Activated CD4-positive, alpha-beta T cell treated with anti-CD3 and anti-CD28 coated beads for 36 hours (primary cell): ENCODE data around the gene MICU1. TPM values are rescaled to one million over a fixed set of nuclear protein-coding genes. Genes with fewer than 3 reads are reported as not detected.
"Not testable (repeated sequence)": the region's sequence is repeated elsewhere in the genome, so short reads cannot be mapped to it uniquely, and the experiment has no call there.

Source experiments
- ATAC-seq: fragments of 200-7000 bp; cut with Tn5 transposase; one replicate; pipeline ENCODE4 v1.10.0; 2021; ENCODE audit warnings: mild to moderate bottlenecking, moderate library complexity
- CTCF ChIA-PET: fragments of 350-600 bp; sonication (Branson Sonifier 250); formaldehyde crosslinking; loops from one replicate; lab custom pipeline; 2021; ENCODE audit warnings: antibody characterized with exemption; lab: Charles Lee
- POLR2A ChIA-PET: fragments of 350-600 bp; sonication (Branson Sonifier 250); formaldehyde crosslinking; loops from one replicate; lab custom pipeline; 2021; ENCODE audit warnings: antibody characterized with exemption, inconsistent platforms; lab: Charles Lee
- DNase-seq: peaks from one replicate; pipeline ENCODE4 v3.0.0-alpha.2; 2020
- H3K27ac Mint-ChIP-seq: one replicate; pipeline ENCODE4 v1.8.0; 2021; ENCODE audit warnings: mixed read lengths
- H3K27me3 Mint-ChIP-seq: one replicate; pipeline ENCODE4 v1.8.0; 2021; ENCODE audit warnings: mixed read lengths
- H3K36me3 Mint-ChIP-seq: one replicate; pipeline ENCODE4 v1.8.0; 2021; ENCODE audit warnings: low read depth, mixed read lengths
- H3K4me1 Mint-ChIP-seq: one replicate; pipeline ENCODE4 v1.8.0; 2021; ENCODE audit warnings: mixed read lengths
- H3K4me3 Mint-ChIP-seq: one replicate; pipeline ENCODE4 v1.8.0; 2021; ENCODE audit warnings: mild to moderate bottlenecking, moderate library complexity, mixed read lengths
- H3K9me3 Mint-ChIP-seq: one replicate; pipeline ENCODE4 v1.8.0; 2021; ENCODE audit warnings: low read depth, mixed read lengths
- intact Hi-C, 2 experiments: fragments of 100-400 bp; cut with DNase I in 1 of 2; cut with micrococcal nuclease in 1 of 2; formaldehyde crosslinking; loops; one replicate each; pipeline versions ENCODE4 v1.14.2 to v1.15.1; 2022 to 2024; cut with DNase I, micrococcal nuclease
- total RNA-seq, 2 experiments: library from RNA; stranded (reverse); gene quantifications; one replicate each; pipeline ENCODE4 v1.2.3, GENCODE V29; 2021

MICU1 gene
- total RNA-seq, 2 experiments from 2014 or later = 41.0 to 51.5 TPM

DNA sequence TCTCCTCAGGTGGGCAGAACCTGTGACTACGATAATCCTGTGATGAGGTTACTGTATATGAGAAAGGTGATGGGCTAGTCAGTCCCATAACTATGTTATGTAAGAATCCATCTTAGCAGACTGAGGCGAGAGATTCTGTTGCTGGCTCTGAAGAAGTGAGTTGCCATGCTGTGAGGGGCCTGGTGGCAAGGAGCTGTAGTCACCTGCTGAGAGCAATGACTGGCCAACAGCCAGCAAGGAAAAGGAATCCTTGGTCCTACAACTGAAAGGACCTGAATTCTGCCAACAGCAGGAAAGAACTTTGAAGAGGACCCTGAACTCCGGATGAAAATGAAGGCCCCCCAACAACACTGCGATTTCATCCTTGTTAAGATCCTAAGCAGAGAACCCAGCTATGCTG, 240.2 kb downstream of the MICU1 start:
- intact Hi-C loops = no loop called here

DNA sequence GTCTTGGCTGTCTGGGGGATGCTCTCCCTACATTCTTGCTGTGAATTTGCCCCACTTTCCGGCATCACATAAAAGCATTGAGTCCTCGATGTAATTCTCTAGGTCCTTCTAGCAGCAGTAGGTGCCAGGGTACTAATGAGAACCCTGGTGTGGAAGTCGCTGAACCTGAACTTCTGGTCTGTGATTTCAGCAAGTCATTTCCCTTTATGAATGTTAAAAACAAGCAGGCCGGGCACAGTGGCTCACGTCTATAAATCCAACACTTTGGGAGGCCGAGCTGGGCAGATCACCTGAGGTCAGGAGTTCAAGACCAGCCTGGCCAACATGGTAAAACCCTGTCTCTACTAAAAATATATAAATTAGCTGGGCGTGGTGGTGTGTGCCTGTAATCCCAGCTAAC, 240.9 kb downstream of the MICU1 start:
- ATAC-seq, POLR2A ChIA-PET, H3K36me3 Mint-ChIP-seq, DNase-seq, H3K4me3 Mint-ChIP-seq, H3K27me3 Mint-ChIP-seq, H3K4me1 Mint-ChIP-seq, H3K27ac Mint-ChIP-seq, H3K9me3 Mint-ChIP-seq, CTCF ChIA-PET, intact Hi-C loops: not testable (repeated sequence)

More for the DNA sequence above, 240.2 kb downstream of the MICU1 start:
- Mint-ChIP-seq H3K36me3 (no peaks in the 10 kb centered on the region), H3K4me3 (no peak overlapping the region), H3K9me3 (no peaks in the 10 kb centered on the region), H3K27ac (no peak overlapping the region), H3K4me1 (peaks cover 2% of the 10 kb centered on the region), H3K27me3 (no peaks in the 10 kb centered on the region)
- ATAC-seq = no peak
- POLR2A ChIA-PET = no interaction called here
- CTCF ChIA-PET = no interaction called here
- no peak for DNase-seq

DNA sequence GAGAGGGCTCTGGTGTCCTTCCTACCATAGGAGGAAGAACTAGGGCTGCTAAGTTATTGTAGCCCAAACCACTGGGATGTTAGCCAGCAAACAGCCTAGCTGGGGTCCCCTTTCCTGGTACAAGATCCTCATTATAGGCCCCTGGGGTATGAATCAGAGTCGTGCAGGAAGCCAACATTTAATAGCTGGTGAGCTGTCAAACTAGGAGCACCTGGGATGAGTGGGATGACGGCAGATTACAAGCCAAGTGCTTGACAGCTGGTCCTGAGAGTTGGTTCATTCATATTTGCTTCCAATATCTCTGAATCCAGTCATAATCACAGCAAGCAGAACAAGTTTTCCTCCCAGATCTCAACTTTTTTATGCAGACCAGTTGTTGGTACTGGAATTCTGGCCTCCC, 246.1 kb downstream of the MICU1 start:
- Mint-ChIP-seq H3K27me3 (no peaks in the 10 kb centered on the region), H3K4me1 (peaks cover 5% of the 10 kb centered on the region), H3K9me3 (no peaks in the 10 kb centered on the region), H3K4me3 (no peak overlapping the region), H3K27ac (no peak overlapping the region), H3K36me3 (no peaks in the 10 kb centered on the region)
- POLR2A ChIA-PET = no interaction called here
- CTCF ChIA-PET = no interaction called here
- no peak for DNase-seq
- intact Hi-C loops = no loop called here
- no peak for ATAC-seq

DNA sequence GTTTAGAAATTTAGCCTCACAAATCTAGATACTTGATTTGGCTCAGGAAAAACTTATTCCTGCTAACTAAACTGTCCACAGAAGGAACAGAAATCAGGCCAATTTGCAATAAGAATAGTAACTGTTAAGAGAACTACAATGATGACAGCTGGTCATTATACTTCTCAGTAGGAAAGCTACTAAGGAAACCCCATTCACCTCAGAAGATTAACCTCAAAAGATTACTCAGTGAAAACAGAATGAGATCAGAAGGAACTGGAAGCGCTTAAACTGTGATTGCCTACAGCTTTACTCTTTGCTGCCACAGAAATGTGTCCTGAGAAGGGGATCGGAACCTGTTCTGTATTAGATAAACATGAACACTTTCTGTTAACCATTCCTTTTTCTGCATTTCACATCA, 246.8 kb downstream of the MICU1 start:
- ATAC-seq (no peak), DNase-seq (no peak)
- POLR2A ChIA-PET = no interaction called here
- CTCF ChIA-PET = interaction anchor here (0.6 kb wide), 1 partner anchor 693 kb away, joined by 4 read pairs; no protein-coding TSS in a partner anchor
- H3K36me3 Mint-ChIP-seq = no peaks in the 10 kb centered on the region
- no peaks in the 10 kb centered on the region for H3K9me3 Mint-ChIP-seq
- H3K4me3 Mint-ChIP-seq = no peak overlapping the region
- H3K27me3 Mint-ChIP-seq = no peaks in the 10 kb centered on the region
- H3K4me1 Mint-ChIP-seq = peaks cover 5% of the 10 kb centered on the region
- intact Hi-C loops = no loop called here
- no peak overlapping the region for H3K27ac Mint-ChIP-seq

DNA sequence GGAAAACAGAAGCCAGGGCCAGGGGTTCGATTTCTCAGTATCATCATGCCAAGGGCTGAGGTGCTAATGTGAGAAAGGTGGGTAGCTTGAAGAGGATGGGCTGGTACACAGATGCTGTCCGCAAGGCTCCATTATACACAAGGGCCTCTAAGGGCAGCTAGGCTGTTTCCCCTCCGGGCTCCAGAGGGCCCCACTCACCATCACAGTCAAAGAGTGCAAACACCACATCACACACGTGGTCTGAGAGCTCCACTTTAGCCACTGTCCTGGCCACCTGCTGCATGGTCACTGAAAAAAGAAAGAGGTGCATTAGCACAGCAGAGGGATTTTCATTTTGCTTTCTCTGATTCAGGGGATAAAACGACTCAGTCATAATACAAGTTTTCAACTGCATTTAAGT, 250.3 kb downstream of the MICU1 start:
- POLR2A ChIA-PET = no interaction called here
- intact Hi-C loops = no loop called here
- Mint-ChIP-seq H3K9me3 (no peaks in the 10 kb centered on the region), H3K27ac (no peak overlapping the region), H3K36me3 (no peaks in the 10 kb centered on the region), H3K4me3 (no peak overlapping the region), H3K4me1 (peaks cover 6% of the 10 kb centered on the region), H3K27me3 (no peaks in the 10 kb centered on the region)
- CTCF ChIA-PET = no interaction called here
- DNase-seq (no peak), ATAC-seq (no peak)

DNA sequence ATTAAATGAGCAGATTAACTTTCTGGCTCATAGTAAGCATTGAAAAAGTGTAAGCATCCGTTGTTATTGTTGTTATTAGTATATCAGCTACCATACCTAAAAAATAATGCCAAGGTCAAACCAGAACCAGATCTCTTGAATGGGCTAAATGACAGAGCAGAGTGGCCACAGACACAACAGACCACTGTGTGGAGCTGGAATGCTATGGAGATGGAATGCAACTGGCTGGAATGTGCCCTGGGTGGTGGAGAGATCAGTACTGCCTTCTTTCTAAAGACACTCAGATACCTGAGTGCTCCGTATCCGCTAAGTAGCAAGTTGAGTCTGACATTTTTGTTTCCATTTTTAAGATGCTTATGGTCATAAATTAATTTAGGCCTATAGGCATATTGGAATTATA, 250.7 kb downstream of the MICU1 start:
- H3K9me3 Mint-ChIP-seq = no peaks in the 10 kb centered on the region
- POLR2A ChIA-PET = interaction anchor here (0.5 kb wide), 1 partner anchor 158 kb away, joined by 3 read pairs; no protein-coding TSS in a partner anchor
- ATAC-seq (no peak), DNase-seq (no peak)
- no peak overlapping the region for H3K4me3 Mint-ChIP-seq
- H3K27ac Mint-ChIP-seq = no peak overlapping the region
- H3K36me3 Mint-ChIP-seq = no peaks in the 10 kb centered on the region
- H3K27me3 Mint-ChIP-seq = no peaks in the 10 kb centered on the region
- intact Hi-C loops = no loop called here
- H3K4me1 Mint-ChIP-seq = peaks cover 10% of the 10 kb centered on the region
- CTCF ChIA-PET = interaction anchor here (0.6 to 0.8 kb wide), 2 partner anchors 493 to 527 kb away, joined by 3 read pairs; no protein-coding TSS in a partner anchor

DNA sequence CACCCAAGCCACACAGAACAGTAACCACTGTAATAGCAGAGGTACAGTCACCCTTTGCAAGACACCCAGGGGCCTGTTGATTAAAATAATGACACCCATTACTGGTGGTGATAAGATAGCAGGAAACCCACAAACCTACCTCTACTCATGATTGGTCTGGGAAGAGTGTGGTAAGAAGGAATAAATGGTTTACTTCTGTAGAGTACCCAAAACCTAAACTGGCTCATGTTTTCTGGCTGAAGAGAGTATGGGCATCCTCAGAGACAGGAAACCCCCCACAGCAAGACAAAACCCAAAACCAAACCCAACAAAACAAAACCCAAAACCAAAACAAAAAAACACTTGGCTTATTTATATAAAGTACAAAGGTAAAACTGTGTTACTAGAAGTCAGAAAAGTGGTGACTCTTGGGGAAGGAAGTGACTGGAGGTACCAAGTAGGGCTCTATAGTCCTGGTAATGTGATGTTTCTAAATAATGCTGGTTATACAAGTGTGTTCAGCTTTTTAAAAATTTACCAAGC, 255.6 kb downstream of the MICU1 start:
- Mint-ChIP-seq H3K36me3 (peaks cover 6% of the 10 kb centered on the region), H3K4me3 (no peak overlapping the region), H3K27me3 (no peaks in the 10 kb centered on the region), H3K27ac (no peak overlapping the region), H3K4me1 (peaks cover 10% of the 10 kb centered on the region), H3K9me3 (no peaks in the 10 kb centered on the region)
- DNase-seq = no peak
- ATAC-seq = peak; percentile 84
- intact Hi-C loops = no loop called here
- POLR2A ChIA-PET = interaction anchor here (0.7 kb wide), 1 partner anchor 1497 kb away, joined by 3 read pairs; no protein-coding TSS in a partner anchor
- CTCF ChIA-PET = interaction anchor here (0.6 kb wide), 1 partner anchor 137 kb away, joined by 4 read pairs; no protein-coding TSS in a partner anchor

DNA sequence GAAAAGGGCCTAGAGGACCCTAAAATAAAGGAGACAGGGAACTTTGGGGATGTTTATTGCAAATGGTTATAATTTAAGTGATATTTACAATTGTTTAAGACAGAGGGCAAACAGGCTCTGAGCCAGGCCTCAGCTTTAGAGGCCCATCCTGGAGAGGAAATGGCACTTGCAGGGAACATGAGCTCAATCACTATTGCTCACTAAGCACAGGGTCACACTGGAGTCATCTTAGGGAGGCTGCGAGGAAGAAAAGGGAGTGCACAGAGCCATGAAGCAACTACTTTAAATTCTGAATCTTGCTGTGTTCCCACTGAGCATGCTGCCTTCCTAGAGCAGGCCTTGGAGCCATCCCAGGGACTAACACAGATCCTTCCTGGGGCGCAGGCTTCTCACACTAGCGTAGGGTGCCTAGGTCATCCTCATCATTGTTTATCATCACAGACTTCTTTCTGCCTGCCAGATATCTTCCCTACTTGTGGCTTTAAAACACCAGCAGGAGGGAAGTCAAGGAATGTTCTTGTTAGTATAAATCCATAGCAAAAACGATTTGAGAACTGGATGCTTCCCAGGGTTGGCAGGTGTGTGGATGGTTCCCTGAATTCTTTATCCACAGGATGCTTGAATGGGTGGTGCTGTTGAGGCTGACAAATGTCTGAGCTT, 258.4 kb downstream of the MICU1 start:
- POLR2A ChIA-PET = no interaction called here
- Mint-ChIP-seq H3K9me3 (no peaks in the 10 kb centered on the region), H3K27me3 (no peaks in the 10 kb centered on the region), H3K4me1 (peaks cover 22% of the 10 kb centered on the region), H3K36me3 (peaks cover 7% of the 10 kb centered on the region), H3K4me3 (no peak overlapping the region), H3K27ac (no peak overlapping the region)
- intact Hi-C loops = loop anchor here (5.0 to 10.0 kb wide), 3 partner anchors 257 to 697 kb away; partner anchors contain the start of gene MICU1 (in 1 of the 2)
- CTCF ChIA-PET = interaction anchor here (5.6 kb wide), 1 partner anchor 466 kb away, joined by 50 read pairs; no protein-coding TSS in a partner anchor
- ATAC-seq (no peak), DNase-seq (no peak)

DNA sequence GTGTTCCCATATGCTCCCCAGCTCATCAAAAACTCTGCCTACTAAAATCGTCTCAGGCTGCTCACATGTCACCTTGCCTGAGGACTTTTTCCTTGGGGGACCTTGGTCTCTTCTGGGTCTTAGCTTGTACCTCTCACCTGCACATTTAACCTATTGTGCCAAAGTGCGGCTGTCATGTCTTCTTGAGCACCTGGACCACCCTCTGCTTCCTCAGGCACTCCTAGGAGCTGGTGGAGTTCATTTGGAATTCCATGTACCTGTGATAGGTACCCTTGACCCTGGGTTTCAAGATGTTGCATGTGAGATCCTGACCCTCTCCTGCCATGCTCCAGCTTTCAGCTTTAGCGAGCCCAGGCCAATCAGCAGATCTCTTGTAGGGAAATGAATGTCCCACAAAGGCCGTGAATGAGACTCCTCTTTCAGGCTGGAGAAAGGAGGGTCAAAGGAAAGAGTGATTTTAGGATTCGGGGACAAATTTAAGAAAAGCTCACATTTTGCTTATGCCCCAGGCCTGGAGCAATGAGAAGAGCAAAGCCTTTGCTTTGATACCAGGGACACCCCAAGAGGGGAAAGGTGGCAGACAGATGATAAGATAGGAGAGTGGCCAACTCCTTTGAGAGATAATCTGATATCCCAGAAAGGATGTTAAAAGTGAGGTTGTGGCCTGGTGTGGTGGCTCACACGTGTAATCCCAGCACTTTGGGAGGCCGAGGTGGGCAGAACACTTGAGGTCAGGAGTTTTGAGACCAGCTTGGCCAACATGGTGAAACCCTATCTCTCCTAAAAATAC, 260.6 kb downstream of the MICU1 start:
- H3K9me3 Mint-ChIP-seq = no peaks in the 10 kb centered on the region
- ATAC-seq (no peak), DNase-seq (no peak)
- H3K4me3 Mint-ChIP-seq = no peak overlapping the region
- peaks cover 7% of the 10 kb centered on the region for H3K36me3 Mint-ChIP-seq
- ChIA-PET POLR2A (no interaction called here), CTCF (interaction anchor here (0.7 to 5.6 kb wide), 20 partner anchors 9 to 745 kb away, joined by 3 to 50 read pairs (median 4); partner anchors contain the start of genes ASCC1, DNAJB12, MICU1 and NUDT13)
- peaks cover 18% of the 10 kb centered on the region for H3K4me1 Mint-ChIP-seq
- intact Hi-C loops = loop anchor here (2.0 to 10.0 kb wide), 5 partner anchors 204 to 700 kb away; partner anchors contain the start of gene MICU1 (in 2 of the 2)
- H3K27me3 Mint-ChIP-seq = no peaks in the 10 kb centered on the region
- H3K27ac Mint-ChIP-seq = no peak overlapping the region

DNA sequence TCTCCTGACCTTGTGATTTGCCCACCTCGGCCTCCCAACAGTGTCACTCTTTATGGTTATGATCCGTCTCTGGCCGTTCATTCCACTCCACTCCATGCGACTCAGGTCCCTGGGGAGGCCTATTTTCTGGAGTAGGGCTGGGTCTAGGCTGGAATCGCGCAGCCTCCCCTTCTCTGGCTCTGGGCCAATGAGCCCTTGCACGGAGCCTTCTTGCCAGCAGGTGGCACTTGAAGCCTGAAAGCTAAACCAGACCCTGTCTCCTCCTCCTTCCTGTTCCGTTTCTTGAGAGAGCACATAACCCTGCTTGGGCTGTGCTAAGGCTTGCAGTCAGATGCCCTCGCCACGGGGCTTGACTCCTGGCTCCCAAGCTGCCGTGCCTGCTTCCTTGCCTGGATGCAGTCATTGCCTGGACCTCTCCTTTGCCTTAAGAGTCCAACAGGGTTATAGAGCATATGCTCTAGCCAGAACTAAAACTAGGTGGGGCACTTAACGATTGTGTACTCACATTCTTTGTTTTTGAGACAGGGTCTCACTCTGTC, 261.6 kb downstream of the MICU1 start:
- Mint-ChIP-seq H3K27ac (peak overlapping the region; percentile 68), H3K36me3 (peaks cover 7% of the 10 kb centered on the region), H3K4me3 (no peak overlapping the region), H3K27me3 (no peaks in the 10 kb centered on the region), H3K4me1 (peaks cover 13% of the 10 kb centered on the region), H3K9me3 (no peaks in the 10 kb centered on the region)
- DNase-seq (peak; percentile 92), ATAC-seq (peak; percentile 99)
- ChIA-PET CTCF (interaction anchor here (0.6 to 5.6 kb wide), 26 partner anchors 8 to 746 kb away, joined by 3 to 50 read pairs (median 3); partner anchors contain the start of genes ASCC1, DNAJB12, MICU1 and NUDT13), POLR2A (no interaction called here)
- intact Hi-C loops = loop anchor here (1.0 to 10.0 kb wide), 10 partner anchors 198 to 795 kb away; partner anchors contain the start of genes MCU (in 2 of the 2) and MICU1 (in 2 of the 2)

DNA sequence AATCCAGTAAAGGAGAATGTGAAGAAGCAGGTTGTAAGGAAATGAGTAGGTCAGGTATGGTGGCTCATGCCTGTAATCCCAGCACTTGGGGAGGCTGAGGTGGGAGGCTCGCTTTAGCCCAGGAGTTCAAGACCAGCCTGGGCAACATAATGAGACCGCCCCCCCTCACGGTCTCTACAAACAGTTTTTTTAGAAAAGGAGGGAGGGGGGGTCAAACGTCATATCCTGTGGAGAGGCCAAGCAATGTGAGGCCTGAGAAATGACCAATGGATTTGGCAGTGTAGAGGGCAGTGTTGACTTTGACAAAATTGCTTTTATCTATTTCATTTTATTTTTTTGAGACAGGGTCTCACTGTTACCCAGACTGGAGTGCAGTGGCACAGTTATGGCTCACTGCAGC, 268.9 kb downstream of the MICU1 start:
- ATAC-seq (no peak), DNase-seq (no peak)
- POLR2A ChIA-PET = interaction anchor here (0.5 kb wide), 2 partner anchors 78 to 137 kb away, joined by 3 read pairs; no protein-coding TSS in a partner anchor
- CTCF ChIA-PET = interaction anchor here (2.6 kb wide), 1 partner anchor 8 kb away, joined by 11 read pairs; no protein-coding TSS in a partner anchor
- Mint-ChIP-seq H3K4me1 (peaks cover 26% of the 10 kb centered on the region), H3K27me3 (no peaks in the 10 kb centered on the region), H3K36me3 (peaks cover 2% of the 10 kb centered on the region), H3K27ac (no peak overlapping the region), H3K4me3 (no peak overlapping the region), H3K9me3 (no peaks in the 10 kb centered on the region)
- intact Hi-C loops = loop anchor here in 1 of 2 experiments (10.0 kb wide), 1 partner anchor 1388 kb away; the partner anchor contains the start of gene SEC24C
